Astrocyte (in vitro differentiated cells and primary cell): ENCODE data around the gene NDUFB2. TPM values are rescaled to one million over a fixed set of nuclear protein-coding genes. Genes with fewer than 3 reads are reported as not detected.

ENCODE experiments used
- DNase-seq: peaks from one replicate; pipeline ENCODE4 v3.0.0-alpha.2; 2010; ENCODE audit warnings: low read depth
- FAIRE-seq: peaks from 2 replicates; lab custom pipeline; 2011; peaks lifted over from hg19 to GRCh38; lab: Jason Lieb, UNC
- H2AFZ ChIP-seq: 2 replicates; pipeline ENCODE4 v1.6.0; 2012; ENCODE audit warnings: low read depth, low read length, inconsistent platforms
- H3K27ac ChIP-seq: 2 replicates; pipeline ENCODE4 v1.5.1; 2011; ENCODE audit warnings: low read depth, low read length, inconsistent platforms
- H3K27me3 ChIP-seq: 2 replicates; pipeline ENCODE4 v1.6.0; 2011; ENCODE audit warnings: low read length, inconsistent platforms; ENCODE audit not compliant: insufficient read depth
- H3K36me3 ChIP-seq: 2 replicates; pipeline ENCODE4 v1.5.1; 2011; ENCODE audit warnings: low read length, inconsistent platforms; ENCODE audit not compliant: insufficient read depth
- H3K4me1 ChIP-seq: 2 replicates; pipeline ENCODE4 v1.5.1; 2011; ENCODE audit warnings: low read length, inconsistent platforms; ENCODE audit not compliant: insufficient read depth
- H3K4me2 ChIP-seq: 2 replicates; pipeline ENCODE4 v1.6.0; 2012; ENCODE audit warnings: low read length, inconsistent platforms
- H3K4me3 ChIP-seq: 2 replicates; pipeline ENCODE4 v1.5.1; 2011; ENCODE audit warnings: low read depth, mild to moderate bottlenecking, low read length, inconsistent platforms; ENCODE audit not compliant: insufficient read depth
- H3K79me2 ChIP-seq: 2 replicates; pipeline ENCODE4 v1.6.0; 2012; ENCODE audit warnings: mild to moderate bottlenecking, low read length, inconsistent platforms; ENCODE audit not compliant: insufficient read depth
- H3K9ac ChIP-seq: 2 replicates; pipeline ENCODE4 v1.6.0; 2012; ENCODE audit warnings: mild to moderate bottlenecking, low read length, inconsistent platforms
- H3K9me3 ChIP-seq: 2 replicates; pipeline ENCODE4 v1.5.1; 2012; ENCODE audit warnings: low read depth, mild to moderate bottlenecking, low read length, inconsistent platforms; ENCODE audit not compliant: insufficient read depth
- H4K20me1 ChIP-seq: 2 replicates; pipeline ENCODE4 v1.6.0; 2012; ENCODE audit warnings: low read length, inconsistent platforms; ENCODE audit not compliant: insufficient read depth
- H3K27ac Mint-ChIP-seq: one replicate; pipeline ENCODE4 v1.8.0; 2021; ENCODE audit warnings: mild to moderate bottlenecking, mixed read lengths; ENCODE audit not compliant: unreplicated experiment
- H3K27me3 Mint-ChIP-seq: one replicate; pipeline ENCODE4 v1.8.0; 2021; ENCODE audit warnings: low read depth, mixed read lengths; ENCODE audit not compliant: unreplicated experiment
- H3K36me3 Mint-ChIP-seq: one replicate; pipeline ENCODE4 v1.8.0; 2021; ENCODE audit warnings: low read depth, mixed read lengths; ENCODE audit not compliant: unreplicated experiment
- H3K4me1 Mint-ChIP-seq: one replicate; pipeline ENCODE4 v1.8.0; 2021; ENCODE audit warnings: low read depth, mixed read lengths; ENCODE audit not compliant: unreplicated experiment
- H3K4me3 Mint-ChIP-seq: one replicate; pipeline ENCODE4 v1.8.0; 2021; ENCODE audit warnings: mild to moderate bottlenecking, moderate library complexity, mixed read lengths; ENCODE audit not compliant: unreplicated experiment
- H3K9me3 Mint-ChIP-seq: one replicate; pipeline ENCODE4 v1.8.0; 2021; ENCODE audit warnings: mild to moderate bottlenecking, mixed read lengths; ENCODE audit not compliant: unreplicated experiment
- EZH2 ChIP-seq: IDR thresholded peaks from 2 replicates; pipeline ENCODE4 v1.6.1; 2012; ENCODE audit warnings: mild to moderate bottlenecking, low read length, inconsistent platforms; ENCODE audit not compliant: insufficient read depth
- total RNA-seq: library from RNA; stranded (reverse); gene quantifications from 2 replicates; pipeline ENCODE4 v1.2.1, GENCODE V29; 2021
- TF ChIP-seq, protein P1 (sequence below): IDR thresholded peaks from 2 replicates; pipeline ENCODE4 v1.5.1; 2011; ENCODE audit warnings: low read depth, mild to moderate bottlenecking, inconsistent platforms, low read length, moderate library complexity; ENCODE audit not compliant: insufficient read depth

The NDUFB2 gene
- total RNA-seq, 1 donor from 2014 or later: 254 TPM

DNA sequence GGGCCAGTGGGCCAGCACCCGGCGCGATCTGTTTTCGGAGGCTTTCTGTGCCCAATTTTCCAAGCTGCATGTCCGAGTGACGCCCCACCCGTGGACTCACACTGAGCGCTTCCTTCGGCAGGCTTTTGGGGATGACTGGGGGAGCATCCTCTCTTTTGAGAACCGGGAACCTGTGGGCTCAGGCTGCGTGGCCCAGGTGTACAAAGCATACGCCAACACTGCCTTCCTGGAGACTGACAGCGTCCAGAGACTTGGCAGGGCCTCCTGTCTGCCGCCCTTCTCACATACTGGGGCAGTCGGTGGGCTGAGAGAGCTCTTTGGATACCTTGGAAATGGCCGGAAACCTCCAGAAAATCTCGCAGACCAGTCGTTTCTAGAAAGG lies 22.7 kb upstream of the NDUFB2 start:
- Histone ChIP-seq H3K9ac (peak overlapping the region; percentile 77), H2AFZ (peak overlapping the region; percentile 99), H3K27me3 (no peaks in the 10 kb centered on the region), H3K4me2 (peak overlapping the region; percentile 98), H3K36me3 (no peaks in the 10 kb centered on the region), H3K79me2 (no peaks in the 10 kb centered on the region), H3K9me3 (no peaks in the 10 kb centered on the region), H3K4me1 (peaks cover 8% of the 10 kb centered on the region), H3K4me3 (peak overlapping the region; percentile 66), H4K20me1 (no peaks in the 10 kb centered on the region), H3K27ac (no peak overlapping the region)
- Mint-ChIP-seq H3K27me3 (peaks cover 2% of the 10 kb centered on the region), H3K4me1 (peaks cover 8% of the 10 kb centered on the region), H3K36me3 (peaks cover 13% of the 10 kb centered on the region), H3K27ac (no peak overlapping the region), H3K4me3 (peak overlapping the region; percentile 81), H3K9me3 (no peaks in the 10 kb centered on the region)
- TF ChIP-seq, protein P1, sequence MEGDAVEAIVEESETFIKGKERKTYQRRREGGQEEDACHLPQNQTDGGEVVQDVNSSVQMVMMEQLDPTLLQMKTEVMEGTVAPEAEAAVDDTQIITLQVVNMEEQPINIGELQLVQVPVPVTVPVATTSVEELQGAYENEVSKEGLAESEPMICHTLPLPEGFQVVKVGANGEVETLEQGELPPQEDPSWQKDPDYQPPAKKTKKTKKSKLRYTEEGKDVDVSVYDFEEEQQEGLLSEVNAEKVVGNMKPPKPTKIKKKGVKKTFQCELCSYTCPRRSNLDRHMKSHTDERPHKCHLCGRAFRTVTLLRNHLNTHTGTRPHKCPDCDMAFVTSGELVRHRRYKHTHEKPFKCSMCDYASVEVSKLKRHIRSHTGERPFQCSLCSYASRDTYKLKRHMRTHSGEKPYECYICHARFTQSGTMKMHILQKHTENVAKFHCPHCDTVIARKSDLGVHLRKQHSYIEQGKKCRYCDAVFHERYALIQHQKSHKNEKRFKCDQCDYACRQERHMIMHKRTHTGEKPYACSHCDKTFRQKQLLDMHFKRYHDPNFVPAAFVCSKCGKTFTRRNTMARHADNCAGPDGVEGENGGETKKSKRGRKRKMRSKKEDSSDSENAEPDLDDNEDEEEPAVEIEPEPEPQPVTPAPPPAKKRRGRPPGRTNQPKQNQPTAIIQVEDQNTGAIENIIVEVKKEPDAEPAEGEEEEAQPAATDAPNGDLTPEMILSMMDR: no peak
- no peak for TF ChIP-seq EZH2
- FAIRE-seq: no peak
- no peak for DNase-seq

DNA sequence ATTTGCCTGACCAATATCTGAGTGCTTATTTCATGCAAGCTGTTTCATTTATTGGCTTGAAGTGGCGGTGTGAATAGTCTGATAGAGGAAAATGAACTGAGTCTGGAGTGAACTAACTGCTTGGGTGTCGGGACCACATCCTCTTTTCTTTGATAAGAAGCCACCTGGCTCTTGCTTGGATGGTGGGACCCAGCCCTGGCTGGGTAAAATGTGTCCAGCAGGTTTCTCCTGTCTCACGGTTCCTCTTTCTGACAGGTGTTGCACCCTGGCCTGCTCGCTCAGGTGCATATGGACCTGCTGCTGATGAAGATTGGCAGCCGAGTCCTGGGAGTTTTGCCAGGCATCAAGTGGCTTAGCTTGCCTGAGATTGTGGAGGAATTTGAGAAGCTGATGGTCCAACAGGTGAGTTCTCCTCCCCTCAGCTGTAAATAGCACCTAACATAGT lies 22.1 kb upstream of the NDUFB2 start:
- Histone ChIP-seq H3K4me3 (no peak overlapping the region), H3K27me3 (no peaks in the 10 kb centered on the region), H3K36me3 (no peaks in the 10 kb centered on the region), H3K4me2 (no peak overlapping the region), H3K27ac (no peak overlapping the region), H3K9me3 (no peaks in the 10 kb centered on the region), H4K20me1 (no peaks in the 10 kb centered on the region), H2AFZ (peak overlapping the region; percentile 99), H3K4me1 (peaks cover 8% of the 10 kb centered on the region), H3K9ac (no peak overlapping the region), H3K79me2 (no peaks in the 10 kb centered on the region)
- DNase-seq (no peak), FAIRE-seq (no peak)
- no peak for TF ChIP-seq EZH2
- TF ChIP-seq, protein P1: no peak
- peaks cover 18% of the 10 kb centered on the region for H3K36me3 Mint-ChIP-seq
- H3K9me3 Mint-ChIP-seq: no peaks in the 10 kb centered on the region
- peaks cover 2% of the 10 kb centered on the region for H3K27me3 Mint-ChIP-seq
- peaks cover 8% of the 10 kb centered on the region for H3K4me1 Mint-ChIP-seq
- H3K27ac Mint-ChIP-seq: no peak overlapping the region
- peak overlapping the region; percentile 81 for H3K4me3 Mint-ChIP-seq

DNA sequence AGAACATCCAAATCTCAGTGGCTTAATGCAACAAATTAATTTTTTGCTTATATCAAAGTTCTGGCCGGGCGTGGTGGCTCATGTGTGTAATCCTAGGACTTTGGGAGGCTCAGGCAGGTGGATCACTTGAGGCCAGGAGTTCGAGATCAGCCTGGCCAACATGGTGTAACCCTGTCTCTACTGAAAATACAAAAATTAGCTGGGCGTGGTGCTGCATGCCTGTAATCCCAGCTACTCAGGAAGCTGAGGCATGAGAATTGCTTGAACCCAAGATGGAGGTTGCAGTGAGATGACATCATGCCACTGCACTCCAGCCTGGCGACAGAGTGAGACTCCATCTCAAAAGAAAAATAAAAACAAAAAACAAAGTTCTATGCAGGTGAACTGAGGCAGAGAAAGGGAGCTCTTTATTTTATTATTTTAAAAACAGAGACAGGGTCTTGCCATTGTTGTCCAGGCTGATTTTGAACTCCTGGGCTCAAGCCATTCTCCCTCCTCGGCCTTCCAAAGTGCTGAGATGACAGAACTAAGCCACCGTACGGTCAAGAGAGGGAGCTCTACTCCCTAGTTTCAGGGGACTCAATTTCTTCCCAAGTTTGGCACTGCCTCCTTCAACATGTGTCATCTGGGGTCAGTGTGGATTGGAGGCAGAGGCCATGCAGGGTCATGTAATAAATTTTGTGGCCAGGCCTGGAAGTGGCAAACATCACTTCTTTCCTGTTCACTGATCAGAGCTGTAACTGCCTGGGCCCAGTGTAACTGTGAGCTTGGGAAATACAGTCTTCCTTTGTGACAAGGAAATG lies 21.4 kb upstream of the NDUFB2 start:
- H2AFZ ChIP-seq: no peak overlapping the region
- no peak for FAIRE-seq
- DNase-seq: peak; percentile 25

More for the DNA sequence above, 21.4 kb upstream of the NDUFB2 start:
- Mint-ChIP-seq H3K4me1 (peaks cover 8% of the 10 kb centered on the region), H3K9me3 (no peaks in the 10 kb centered on the region), H3K27ac (peak overlapping the region; percentile 0), H3K36me3 (peaks cover 20% of the 10 kb centered on the region), H3K27me3 (peaks cover 2% of the 10 kb centered on the region), H3K4me3 (peak overlapping the region; percentile 34)
- Histone ChIP-seq H3K4me2 (no peak overlapping the region), H3K36me3 (no peaks in the 10 kb centered on the region), H3K9ac (no peak overlapping the region), H3K4me1 (peaks cover 8% of the 10 kb centered on the region), H4K20me1 (no peaks in the 10 kb centered on the region), H3K27me3 (no peaks in the 10 kb centered on the region), H3K4me3 (no peak overlapping the region), H3K9me3 (no peaks in the 10 kb centered on the region), H3K27ac (no peak overlapping the region), H3K79me2 (no peaks in the 10 kb centered on the region)
- no peak for TF ChIP-seq EZH2
- TF ChIP-seq, protein P1: peak; percentile 17
